ENCODE results near the gene CRIP3.

CRIP3 gene

GRCh38 chr6:43292341-43292740 lies 16.3 kb downstream of the CRIP3 start:
- Histone ChIP-seq H3K4me2 (ENCODE audit: low read depth, low read length, poor library complexity, severe bottlenecking) (no peak overlapping the region), H4K20me1 (ENCODE audit: insufficient read depth, low read length, poor library complexity, severe bottlenecking) (no peaks in the 10 kb centered on the region), H3F3A (ENCODE audit: low read depth) (no peaks in the 10 kb centered on the region), H3K36me3 (ENCODE audit: insufficient read depth, low read length) (no peaks in the 10 kb centered on the region), H2AFZ (ENCODE audit: low read length) (no peak overlapping the region), H3K27me3 (ENCODE audit: insufficient read depth, low read length, poor library complexity, severe bottlenecking) (no peaks in the 10 kb centered on the region), H3K4me1 (ENCODE audit: insufficient read depth, low read length, poor library complexity, severe bottlenecking) (no peaks in the 10 kb centered on the region), H3K79me2 (ENCODE audit: insufficient read depth, low read length) (no peaks in the 10 kb centered on the region), H3K9me2 (replicated peaks; ENCODE audit: low read depth, low read length) (no peaks in the 10 kb centered on the region), H3K9ac (ENCODE audit: low read depth, low read length, poor library complexity, severe bottlenecking) (no peak overlapping the region), H3K9me3 (ENCODE audit: insufficient read depth, low read depth, low read length) (no peaks in the 10 kb centered on the region), H3K4me3 (ENCODE audit: low read length, poor library complexity, severe bottlenecking) (no peak overlapping the region)
- no peak for TF ChIP-seq EZH2phosphoT487 (IDR thresholded peaks at IDR 0.05; ENCODE audit: borderline replicate concordance)
- no peak for TF ChIP-seq CTCF (conservative IDR thresholded peaks at IDR 0.05; ENCODE audit: low read length)

DNA sequence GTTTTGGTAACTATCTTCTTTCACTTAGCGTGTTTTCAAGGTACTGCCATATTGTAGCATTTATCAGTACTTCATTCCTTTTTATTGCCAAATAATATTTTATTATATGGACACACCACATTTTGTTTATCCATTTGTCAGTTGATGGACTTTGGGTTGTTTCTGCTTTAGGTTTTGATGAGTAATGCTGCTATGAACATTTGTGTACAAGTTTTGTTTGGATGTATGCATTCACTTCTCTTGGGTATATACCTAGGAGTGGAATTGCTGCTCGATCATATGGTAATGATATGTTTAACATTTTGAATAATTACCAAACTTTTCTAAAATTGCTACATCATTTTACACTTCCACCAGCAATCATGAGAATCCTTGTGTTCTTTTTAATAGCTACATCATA lies 16.9 kb downstream of the CRIP3 start:
- no peak overlapping the region for H3K9ac ChIP-seq (ENCODE audit: low read depth, low read length, poor library complexity, severe bottlenecking)
- H3K9me3 ChIP-seq (ENCODE audit: insufficient read depth, low read depth, low read length): no peaks in the 10 kb centered on the region
- H3K4me3 ChIP-seq (ENCODE audit: low read length, poor library complexity, severe bottlenecking): no peak overlapping the region
- no peaks in the 10 kb centered on the region for H3K9me2 ChIP-seq (replicated peaks; ENCODE audit: low read depth, low read length)
- no peaks in the 10 kb centered on the region for H3K36me3 ChIP-seq (ENCODE audit: insufficient read depth, low read length)
- no peaks in the 10 kb centered on the region for H3F3A ChIP-seq (ENCODE audit: low read depth)
- H3K4me1 ChIP-seq (ENCODE audit: insufficient read depth, low read length, poor library complexity, severe bottlenecking): no peaks in the 10 kb centered on the region
- no peak overlapping the region for H2AFZ ChIP-seq (ENCODE audit: low read length)
- no peaks in the 10 kb centered on the region for H3K79me2 ChIP-seq (ENCODE audit: insufficient read depth, low read length)
- H3K4me2 ChIP-seq (ENCODE audit: low read depth, low read length, poor library complexity, severe bottlenecking): no peak overlapping the region
- no peak for TF ChIP-seq CTCF (conservative IDR thresholded peaks at IDR 0.05; ENCODE audit: low read length)
- TF ChIP-seq EZH2phosphoT487 (IDR thresholded peaks at IDR 0.05; ENCODE audit: borderline replicate concordance): no peak
- no peaks in the 10 kb centered on the region for H3K27me3 ChIP-seq (ENCODE audit: insufficient read depth, low read length, poor library complexity, severe bottlenecking)
- H4K20me1 ChIP-seq (ENCODE audit: insufficient read depth, low read length, poor library complexity, severe bottlenecking): no peaks in the 10 kb centered on the region

- Histone ChIP-seq H4K20me1 (ENCODE audit: insufficient read depth, low read length, poor library complexity, severe bottlenecking) (no peaks in the 10 kb centered on the region), H3F3A (ENCODE audit: low read depth) (no peaks in the 10 kb centered on the region), H3K9me2 (replicated peaks; ENCODE audit: low read depth, low read length) (no peaks in the 10 kb centered on the region), H2AFZ (ENCODE audit: low read length) (no peak overlapping the region), H3K9ac (ENCODE audit: low read depth, low read length, poor library complexity, severe bottlenecking) (no peak overlapping the region), H3K27me3 (ENCODE audit: insufficient read depth, low read length, poor library complexity, severe bottlenecking) (no peaks in the 10 kb centered on the region), H3K4me1 (ENCODE audit: insufficient read depth, low read length, poor library complexity, severe bottlenecking) (no peaks in the 10 kb centered on the region), H3K4me2 (ENCODE audit: low read depth, low read length, poor library complexity, severe bottlenecking) (no peak overlapping the region), H3K9me3 (ENCODE audit: insufficient read depth, low read depth, low read length) (no peaks in the 10 kb centered on the region), H3K79me2 (ENCODE audit: insufficient read depth, low read length) (no peaks in the 10 kb centered on the region), H3K36me3 (ENCODE audit: insufficient read depth, low read length) (no peaks in the 10 kb centered on the region), H3K4me3 (ENCODE audit: low read length, poor library complexity, severe bottlenecking) (no peak overlapping the region)
- no peak for TF ChIP-seq EZH2phosphoT487 (IDR thresholded peaks at IDR 0.05; ENCODE audit: borderline replicate concordance)
- no peak for TF ChIP-seq CTCF (conservative IDR thresholded peaks at IDR 0.05; ENCODE audit: low read length)
Measured at GRCh38 chr6:43290905-43291355, 17.7 kb downstream of the CRIP3 start.
